Spleen (tissue), 11 donors: ENCODE data around the gene POLR2H. TPM values are rescaled to one million over a fixed set of nuclear protein-coding genes. Genes with fewer than 3 reads are reported as not detected.

Experiments used
- DNase-seq: peaks from one replicate; pipeline ENCODE4 v3.0.0-alpha.2; 2020
- H3K27ac ChIP-seq, 8 donors: fragments of 200-600 bp; sonication (generic) in 7 of 8; 1 replicate in 4 of 8; 2 replicates in 4 of 8; pipeline versions ENCODE4 v1.5.0 to v1.8.0; 2016 to 2021; ENCODE audit warnings: inconsistent platforms in 4 of 8, mild to moderate bottlenecking in 4 of 8, moderate library complexity in 1 of 8
- H3K27me3 ChIP-seq, 7 donors: fragments of 200-600 bp; sonication (generic) in 6 of 7; replicated peaks in 1 of 7; 1 replicate in 4 of 7; 2 replicates in 3 of 7; pipeline versions ENCODE4 v1.5.0 to v1.8.0; 2016 to 2021; ENCODE audit warnings: inconsistent platforms in 3 of 7, mild to moderate bottlenecking in 1 of 7
- H3K36me3 ChIP-seq, 6 donors: fragments of 200-600 bp; sonication (generic) in 5 of 6; 1 replicate in 4 of 6; 2 replicates in 2 of 6; pipeline versions ENCODE4 v1.5.0 to v1.8.0; 2016 to 2021; ENCODE audit warnings: inconsistent platforms in 2 of 6
- H3K4me1 ChIP-seq, 6 donors: fragments of 200-600 bp; sonication (generic) in 5 of 6; 1 replicate in 3 of 6; 2 replicates in 3 of 6; pipeline versions ENCODE4 v1.5.0 to v1.8.0; 2016 to 2021; ENCODE audit warnings: inconsistent platforms in 3 of 6
- H3K4me3 ChIP-seq, 8 donors: fragments of 200-600 bp; sonication (generic) in 7 of 8; 1 replicate in 4 of 8; 2 replicates in 4 of 8; pipeline versions ENCODE4 v1.5.0 to v1.8.0; 2016 to 2021; ENCODE audit warnings: inconsistent platforms in 4 of 8, mild to moderate bottlenecking in 4 of 8, moderate library complexity in 2 of 8
- H3K9me3 ChIP-seq, 8 donors: fragments of 200-600 bp; sonication (generic) in 7 of 8; 1 replicate in 4 of 8; 2 replicates in 4 of 8; pipeline versions ENCODE4 v1.5.0 to v1.8.0; 2016 to 2021; ENCODE audit warnings: inconsistent platforms in 4 of 8
- POLR2A ChIP-seq, 3 donors: fragments of 450-650 bp; IDR thresholded peaks; one replicate each; pipeline ENCODE4 v1.5.1; 2017; ENCODE audit warnings: antibody characterized with exemption in 3 of 3, mild to moderate bottlenecking in 1 of 3
- POLR2AphosphoS5 ChIP-seq, 3 donors: sonication (generic); formaldehyde crosslinking; IDR thresholded peaks; one replicate each; pipeline ENCODE4 v1.5.1; 2017; ENCODE audit warnings: antibody characterized with exemption in 3 of 3
- WGBS, 5 donors: extraction: QIAGEN DNeasy Blood & Tissue Kit in 3 of 5; methylation state at CpG; one replicate each; pipeline versions ENCODE4 v1.1.5 to v1.1.7; 2013 to 2018; 5-methylcytosine and 5-hydroxymethylcytosine counted together
- intact Hi-C: fragments of 100-400 bp; cut with DNase I; formaldehyde crosslinking; loops from one replicate; pipeline ENCODE4 v1.15.0; 2023; ENCODE audit warnings: low total_unique reads
- polyA plus RNA-seq, 3 donors: library from polyadenylated mRNA; stranded (reverse); fragments of 200-250 nt; gene quantifications; one replicate each; pipeline ENCODE4 v1.2.1, GENCODE V29; 2013
- total RNA-seq, 7 donors: library from RNA; depleted of rRNA in 3 of 7; stranded (reverse); fragments of >200 nt in 3 of 7; fragmentation: NEBNext Ultra II Directional in 4 of 7; extraction: Animal tissue kit (Norgen Biotek cat#: 25700) in 4 of 7; gene quantifications; one replicate each; pipeline versions ENCODE4 v1.1.0 to v1.2.1, GENCODE V29; 2016 to 2021
- TF ChIP-seq, protein P1 (sequence below), 11 experiments: fragments of 200-600 bp in 7 of 11; fragments of 450-650 bp in 4 of 11; sonication (generic) in 4 of 11; IDR thresholded peaks in 8 of 11; conservative IDR thresholded peaks in 3 of 11; 1 replicate in 7 of 11; 2 replicates in 4 of 11; pipeline versions ENCODE4 v1.4.0 to v1.8.0; 2016 to 2021; ENCODE audit warnings: antibody characterized with exemption in 11 of 11, inconsistent platforms in 4 of 11, mild to moderate bottlenecking in 1 of 11
- donor health status: healthy with polysubstance abuse.
- donor health status: DM: no; HTN: no; CAD: no; lungs with moderate emphysema.
- donor health status: DM: no; HTN: no; CAD: no.
- donor health status: Bipolar disorder and iron deficiency.
- donor health status: healthy.
- donor health status: DM: no; HTN: no; CAD: no.
- donor health status: DM: yes; HTN: yes; CAD: no.

The POLR2H gene
- total and polyA plus RNA-seq, 10 donors: 42.5 to 139 (median 86.6) TPM

DNA sequence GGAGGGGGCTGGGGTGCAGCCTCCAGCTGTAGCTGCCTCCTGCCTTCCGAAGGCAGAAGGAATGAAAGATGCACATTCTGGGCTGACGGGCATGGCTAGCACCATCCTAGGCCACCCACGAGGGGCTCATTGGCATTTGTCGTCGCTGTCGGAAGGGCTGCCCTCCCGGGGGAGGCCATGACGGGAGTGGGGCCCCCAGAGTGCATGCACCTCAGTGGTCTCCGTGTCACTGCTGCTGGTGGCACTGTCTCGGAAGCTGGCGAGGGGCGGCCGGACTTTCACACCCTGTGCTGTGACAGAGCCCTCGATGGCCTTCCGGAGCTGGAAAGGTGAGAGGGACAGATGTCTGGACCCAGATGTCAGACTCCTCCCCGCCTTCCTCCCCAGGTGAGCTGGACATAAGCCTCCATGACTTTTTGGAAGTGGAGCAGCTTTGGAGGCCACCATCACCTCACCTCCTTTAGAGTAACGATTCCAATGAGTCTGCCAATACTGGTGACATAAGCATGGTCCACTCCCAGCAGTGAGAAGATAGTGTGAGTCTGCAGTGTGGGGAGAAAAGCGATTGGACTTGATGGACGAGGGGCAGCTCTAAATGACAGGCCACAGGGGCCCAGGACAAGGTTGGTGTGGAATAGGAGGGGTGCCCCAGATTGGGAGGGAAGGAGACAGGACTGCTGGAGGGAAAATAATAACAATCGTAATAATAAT lies 14.9 kb upstream of the POLR2H start:
- TF ChIP-seq, protein P1, sequence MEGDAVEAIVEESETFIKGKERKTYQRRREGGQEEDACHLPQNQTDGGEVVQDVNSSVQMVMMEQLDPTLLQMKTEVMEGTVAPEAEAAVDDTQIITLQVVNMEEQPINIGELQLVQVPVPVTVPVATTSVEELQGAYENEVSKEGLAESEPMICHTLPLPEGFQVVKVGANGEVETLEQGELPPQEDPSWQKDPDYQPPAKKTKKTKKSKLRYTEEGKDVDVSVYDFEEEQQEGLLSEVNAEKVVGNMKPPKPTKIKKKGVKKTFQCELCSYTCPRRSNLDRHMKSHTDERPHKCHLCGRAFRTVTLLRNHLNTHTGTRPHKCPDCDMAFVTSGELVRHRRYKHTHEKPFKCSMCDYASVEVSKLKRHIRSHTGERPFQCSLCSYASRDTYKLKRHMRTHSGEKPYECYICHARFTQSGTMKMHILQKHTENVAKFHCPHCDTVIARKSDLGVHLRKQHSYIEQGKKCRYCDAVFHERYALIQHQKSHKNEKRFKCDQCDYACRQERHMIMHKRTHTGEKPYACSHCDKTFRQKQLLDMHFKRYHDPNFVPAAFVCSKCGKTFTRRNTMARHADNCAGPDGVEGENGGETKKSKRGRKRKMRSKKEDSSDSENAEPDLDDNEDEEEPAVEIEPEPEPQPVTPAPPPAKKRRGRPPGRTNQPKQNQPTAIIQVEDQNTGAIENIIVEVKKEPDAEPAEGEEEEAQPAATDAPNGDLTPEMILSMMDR (IDR thresholded peaks at IDR 0.05 in 8 of 11, conservative IDR thresholded peaks at IDR 0.05 in 3 of 11): no peak
- peak in 1 of 3 donors; percentile 43 for TF ChIP-seq POLR2AphosphoS5 (IDR thresholded peaks at IDR 0.05)
- Histone ChIP-seq H3K27ac (peak overlapping the region in 2 of 8 donors; percentile 28 to 54), H3K4me3 (no peak overlapping the region), H3K4me1 (peaks cover 0 to 23% (median 10%) of the 10 kb centered on the region in 6 donors), H3K9me3 (no peaks in the 10 kb centered on the region), H3K36me3 (peaks cover 0 to 37% (median 23%) of the 10 kb centered on the region in 6 donors), H3K27me3 (no peaks in the 10 kb centered on the region)
- intact Hi-C loops: no loop called here
- DNase-seq: no peak
- WGBS, 5 donors: 92 to 95% (median 94%) methylated on average over 12 to 20 of the region's 20 CpGs

GRCh38 chr3:184347321-184348056 lies 14.0 kb upstream of the POLR2H start:
- 65 to 76% (median 70%) methylated on average over 12 of the region's 12 CpGs for WGBS, 5 donors
- Histone ChIP-seq H3K27me3 (no peaks in the 10 kb centered on the region), H3K36me3 (peaks cover 0 to 29% (median 16%) of the 10 kb centered on the region in 6 donors), H3K27ac (peak overlapping the region in 1 of 8 donors; percentile 13), H3K4me3 (no peak overlapping the region), H3K4me1 (peaks cover 0 to 26% (median 10%) of the 10 kb centered on the region in 6 donors), H3K9me3 (no peaks in the 10 kb centered on the region)
- TF ChIP-seq, protein P1 (IDR thresholded peaks at IDR 0.05 in 8 of 11, conservative IDR thresholded peaks at IDR 0.05 in 3 of 11): no peak
- TF ChIP-seq POLR2A (IDR thresholded peaks at IDR 0.05) (no peak), POLR2AphosphoS5 (IDR thresholded peaks at IDR 0.05) (no peak)
- intact Hi-C loops: no loop called here
- DNase-seq: no peak

GRCh38 chr3:184348057-184348382 lies 13.5 kb upstream of the POLR2H start:
- DNase-seq: no peak
- intact Hi-C loops: no loop called here
- peaks cover 0 to 26% (median 10%) of the 10 kb centered on the region in 6 donors for H3K4me1 ChIP-seq
- no peaks in the 10 kb centered on the region for H3K9me3 ChIP-seq
- H3K36me3 ChIP-seq: peaks cover 0 to 23% (median 11%) of the 10 kb centered on the region in 6 donors
- TF ChIP-seq, protein P1 (IDR thresholded peaks at IDR 0.05 in 8 of 11, conservative IDR thresholded peaks at IDR 0.05 in 3 of 11): no peak
- TF ChIP-seq POLR2A (IDR thresholded peaks at IDR 0.05) (no peak), POLR2AphosphoS5 (IDR thresholded peaks at IDR 0.05) (no peak)
- 75 to 93% (median 83%) methylated on average over 4 of the region's 4 CpGs for WGBS, 5 donors
- H3K27me3 ChIP-seq: no peaks in the 10 kb centered on the region
- H3K4me3 ChIP-seq: no peak overlapping the region
- peak overlapping the region in 1 of 8 donors; percentile 13 for H3K27ac ChIP-seq
